SK-N-SH (cell line): Measurements from ENCODE around the gene OR6C75.
"Not testable (repeated sequence)": the region's sequence is repeated elsewhere in the genome, so short reads cannot be mapped to it uniquely, and the experiment has no call there.

Experiments used
- CTCF ChIP-seq: fragments of 200-600 bp; sonication (generic); IDR thresholded peaks from 2 replicates; pipeline ENCODE4 v1.6.1; 2017; ENCODE audit warnings: antibody characterized with exemption, mild to moderate bottlenecking, moderate library complexity
- EP300 ChIP-seq, 2 experiments: IDR thresholded peaks; 2 replicates each; pipeline versions ENCODE4 v1.4.0 to v1.6.1; 2012; ENCODE audit warnings: borderline replicate concordance in 1 of 2, low read depth in 1 of 2, low read length in 1 of 2
- POLR2AphosphoS5 ChIP-seq: IDR thresholded peaks from 2 replicates; pipeline ENCODE4 v1.6.1; 2012; ENCODE audit warnings: low read depth, low read length
- REST ChIP-seq: IDR thresholded peaks from 2 replicates; pipeline ENCODE4 v1.6.1; 2012; ENCODE audit warnings: mild to moderate bottlenecking, low read depth, low read length, moderate library complexity
- TEAD4 ChIP-seq: IDR thresholded peaks from 2 replicates; pipeline ENCODE4 v1.4.0; 2012; ENCODE audit warnings: mild to moderate bottlenecking, borderline replicate concordance; ENCODE audit not compliant: insufficient read depth
- YY1 ChIP-seq: IDR thresholded peaks from 2 replicates; pipeline ENCODE4 v1.4.0; 2012; ENCODE audit warnings: low read depth, mild to moderate bottlenecking

GRCh38 chr12:55413498-55414388, 51.0 kb downstream of the OR6C75 start:
- TF ChIP-seq CTCF; REST; YY1; TEAD4; EP300 (IDR thresholded peaks at IDR 0.05; ENCODE audit: borderline replicate concordance in 1 of 2, low read depth in 1 of 2, low read length in 1 of 2); POLR2AphosphoS5: not testable (repeated sequence)
